Hematopoietic multipotent progenitor cell treated with erythropoietin and hydrocortisone succinate and interleukin-3 and kit ligand, for 6 days (in vitro differentiated cells): ENCODE data around the gene GNB2.

Experiments used
- DNase-seq: peaks from one replicate; pipeline ENCODE4 v3.0.0-alpha.2; 2015

The GNB2 gene

GRCh38 chr7:100681491-100682227 is 8.1 kb downstream of the GNB2 start:
- peak; percentile 10 for DNase-seq

- peak; percentile 19 for DNase-seq
These were observed 8.7 kb downstream of the GNB2 start for GRCh38 chr7:100682228-100682741.

DNA sequence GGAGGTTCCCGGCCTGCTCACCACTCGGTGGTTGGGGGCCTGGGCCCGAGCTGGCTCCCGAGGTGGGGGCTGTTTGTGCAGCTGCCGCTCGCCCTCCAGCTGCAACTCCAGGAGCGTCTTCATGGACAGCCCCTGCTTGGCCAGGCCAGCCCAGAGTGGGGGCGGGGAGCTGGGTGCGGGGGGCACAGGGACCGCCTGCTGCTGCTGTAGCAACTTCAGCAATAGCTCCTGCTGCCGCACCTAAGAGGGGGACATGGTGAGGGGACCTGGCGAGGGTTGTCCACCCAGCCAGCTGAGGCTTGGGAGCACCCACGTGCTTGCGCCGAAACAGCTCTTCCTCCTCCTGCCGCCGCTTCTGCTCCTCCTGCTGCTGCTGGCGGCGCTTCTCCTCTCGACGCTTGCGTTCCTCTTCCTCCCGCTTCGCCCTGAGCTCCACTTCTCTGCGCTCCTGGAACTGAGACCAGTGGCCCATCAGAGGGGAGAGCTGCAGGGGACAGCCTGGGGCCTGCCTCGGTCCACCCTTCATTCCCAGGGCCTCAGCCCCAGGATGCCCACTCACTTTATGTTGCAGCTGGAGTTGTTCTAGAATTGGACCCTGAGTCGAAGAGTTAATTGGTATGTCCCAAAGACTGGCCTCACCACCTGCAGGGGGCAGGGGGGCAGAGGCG is 9.6 kb downstream of the GNB2 start:
- DNase-seq, result no peak

DNA sequence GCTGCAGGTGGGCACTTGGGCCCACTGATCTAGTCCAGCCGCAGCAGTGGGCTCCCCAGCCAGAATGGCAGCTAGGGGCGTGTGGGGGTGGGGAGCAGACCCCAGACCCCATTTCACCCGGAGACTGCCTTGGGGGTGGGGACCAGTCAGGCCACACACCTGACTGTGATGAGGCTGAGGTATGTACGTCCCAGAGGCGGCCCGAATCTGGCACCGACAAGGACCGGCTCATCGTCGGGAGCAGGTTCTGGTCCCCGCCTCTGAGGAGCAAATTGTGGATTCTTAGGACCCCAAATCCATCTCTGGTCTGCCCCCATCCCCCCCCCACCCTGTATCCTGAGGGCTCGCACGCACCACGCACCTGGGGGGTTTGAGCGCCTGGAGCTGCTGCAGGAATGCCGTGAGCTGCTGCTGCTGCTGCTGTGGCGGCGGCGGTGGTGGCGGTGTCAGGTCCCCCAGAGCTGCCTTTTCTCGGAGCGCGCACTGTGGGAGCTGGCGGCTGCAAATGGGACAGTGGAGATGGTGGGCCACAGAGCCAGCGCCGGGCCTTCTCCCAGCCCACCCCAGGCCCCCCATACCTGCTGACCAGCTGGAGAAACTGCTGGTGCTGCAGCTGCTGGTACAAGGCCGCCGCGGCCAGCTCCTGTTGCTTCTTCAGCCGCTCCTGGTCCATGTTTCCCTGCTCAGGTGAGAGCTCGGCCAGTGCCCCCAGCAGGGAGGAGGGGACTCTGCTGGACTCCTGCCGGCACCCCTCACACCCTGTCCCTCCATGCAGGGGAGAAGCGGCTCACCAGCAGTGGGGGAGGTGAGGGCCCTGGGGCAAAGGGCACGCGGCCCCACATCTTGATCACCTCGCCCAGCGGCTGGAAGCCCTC is 10.4 kb downstream of the GNB2 start:
- DNase-seq, result no peak

DNA sequence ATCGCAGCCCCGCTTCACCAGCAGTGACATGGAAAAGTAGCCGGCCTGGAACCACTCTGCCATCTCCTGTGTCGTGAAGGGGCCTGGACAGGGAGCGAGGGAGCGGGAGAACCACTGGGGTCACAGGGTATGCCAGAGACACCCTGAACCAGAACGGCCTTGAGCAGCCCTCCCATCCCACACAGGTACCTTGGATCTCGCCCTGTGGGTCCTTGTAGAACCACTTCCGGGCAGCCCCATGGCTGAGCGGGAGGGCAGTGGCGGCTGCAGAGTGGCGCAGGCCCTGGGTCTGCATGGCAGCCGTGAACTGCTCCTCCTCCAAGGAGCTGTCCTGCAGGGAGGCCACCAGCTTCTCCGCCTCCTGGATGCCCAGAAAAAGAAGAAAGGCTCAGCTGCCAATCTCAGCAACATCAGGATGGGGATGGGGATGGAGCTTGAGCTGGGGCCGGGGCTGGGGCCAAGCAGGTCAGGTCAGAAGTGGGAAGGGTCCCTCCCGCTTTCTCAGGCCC is 11.0 kb downstream of the GNB2 start:
- no peak for DNase-seq

DNA sequence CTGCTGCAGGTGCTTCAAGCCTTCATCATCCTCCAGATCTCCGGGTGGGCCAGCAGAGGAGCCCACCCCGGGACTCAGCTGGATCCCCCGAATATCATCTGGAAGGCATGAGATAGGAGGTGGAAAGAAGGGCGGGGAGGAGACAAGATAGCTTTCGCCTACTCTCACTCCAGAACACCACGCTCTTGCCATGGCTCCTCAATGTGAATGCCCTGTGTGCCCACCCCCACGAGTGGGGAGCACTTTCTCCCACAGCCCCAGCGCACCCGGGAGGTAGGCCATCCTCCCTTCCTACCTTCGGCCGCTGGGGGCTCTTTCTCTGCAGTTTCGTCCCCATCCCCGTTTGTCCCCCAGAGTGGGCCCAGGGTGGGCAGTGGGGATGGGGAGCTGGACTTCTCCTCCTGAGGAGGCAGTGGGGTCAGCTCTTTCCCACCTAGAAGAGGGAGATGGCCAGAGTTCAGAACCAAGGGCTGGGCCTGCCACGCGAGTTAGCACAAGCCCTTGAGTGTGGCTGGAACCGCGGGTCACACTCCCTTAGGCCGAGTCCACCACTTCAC is 11.6 kb downstream of the GNB2 start:
- DNase-seq, result no peak

GRCh38 chr7:100685631-100686145 is 12.1 kb downstream of the GNB2 start:
- DNase-seq, result no peak

DNA sequence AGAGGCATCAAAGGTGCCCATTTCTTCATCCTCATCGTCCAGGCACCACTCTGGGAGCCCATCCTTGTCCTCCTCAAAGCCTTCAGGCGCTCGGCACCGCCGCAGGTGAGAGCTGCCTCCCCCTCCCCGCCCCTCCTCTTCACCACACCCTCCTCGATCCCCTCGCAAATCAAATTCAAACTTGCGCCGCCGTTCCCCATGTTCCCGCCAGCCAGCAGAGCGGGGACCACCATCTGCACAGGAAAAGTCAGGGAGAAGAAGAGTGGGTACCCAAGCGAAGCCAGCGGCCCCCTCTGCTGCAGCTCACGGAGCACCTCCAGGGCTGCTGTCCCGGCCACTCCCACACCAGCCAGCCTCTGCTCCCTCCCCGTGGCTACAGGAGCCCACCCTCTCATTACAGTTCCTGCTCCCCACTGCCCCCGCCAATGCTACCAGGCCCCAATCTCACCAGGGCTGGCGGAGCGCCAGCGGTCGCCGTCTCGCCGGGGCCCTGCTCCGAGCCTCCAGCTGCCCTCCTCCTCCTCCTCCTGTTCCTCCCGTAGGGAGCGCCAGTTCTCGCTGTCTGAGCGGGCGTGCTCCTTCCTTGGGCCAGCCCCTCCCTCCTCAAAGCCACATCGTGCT is 12.8 kb downstream of the GNB2 start:
- DNase-seq, result no peak

DNA sequence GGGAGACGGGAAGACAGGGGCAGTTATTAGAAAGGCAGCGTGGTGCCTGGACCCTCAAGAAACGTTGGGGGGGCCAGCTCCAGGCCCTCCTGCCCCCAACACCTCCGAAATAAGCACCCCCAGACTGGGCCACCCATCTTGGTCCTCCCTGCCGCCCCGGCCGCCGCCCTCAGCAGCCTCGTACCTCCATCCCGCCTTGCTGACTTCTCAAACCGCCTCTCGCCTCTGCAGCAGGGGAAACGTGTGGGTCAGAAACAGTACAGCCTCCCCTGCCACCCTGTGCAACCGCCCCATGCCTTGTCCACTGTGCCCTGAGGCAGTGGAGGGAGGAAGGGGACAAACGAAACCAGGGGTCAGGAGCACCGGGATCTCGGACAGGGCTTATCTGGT is 13.3 kb downstream of the GNB2 start:
- no peak for DNase-seq

DNA sequence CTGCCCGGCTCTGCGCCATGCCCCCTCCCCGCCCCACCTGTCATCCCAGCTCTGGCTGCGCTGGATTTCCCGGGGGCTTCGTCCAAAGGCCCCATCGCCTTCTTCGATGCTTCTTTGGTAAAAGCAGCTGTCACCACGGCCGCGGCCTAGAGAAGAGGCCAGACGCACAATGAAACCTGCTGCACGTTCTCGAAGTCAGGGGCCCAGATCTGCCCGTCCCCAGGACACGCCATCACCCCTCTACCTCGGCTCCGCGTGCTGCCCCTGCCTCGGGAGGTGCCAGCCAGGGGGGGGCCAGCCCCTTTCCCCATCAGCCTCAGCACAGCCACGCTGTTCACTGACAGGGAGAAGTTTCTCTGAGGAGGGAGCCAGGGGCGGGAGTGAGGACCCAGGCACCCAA is 13.7 kb downstream of the GNB2 start:
- DNase-seq, result no peak

DNA sequence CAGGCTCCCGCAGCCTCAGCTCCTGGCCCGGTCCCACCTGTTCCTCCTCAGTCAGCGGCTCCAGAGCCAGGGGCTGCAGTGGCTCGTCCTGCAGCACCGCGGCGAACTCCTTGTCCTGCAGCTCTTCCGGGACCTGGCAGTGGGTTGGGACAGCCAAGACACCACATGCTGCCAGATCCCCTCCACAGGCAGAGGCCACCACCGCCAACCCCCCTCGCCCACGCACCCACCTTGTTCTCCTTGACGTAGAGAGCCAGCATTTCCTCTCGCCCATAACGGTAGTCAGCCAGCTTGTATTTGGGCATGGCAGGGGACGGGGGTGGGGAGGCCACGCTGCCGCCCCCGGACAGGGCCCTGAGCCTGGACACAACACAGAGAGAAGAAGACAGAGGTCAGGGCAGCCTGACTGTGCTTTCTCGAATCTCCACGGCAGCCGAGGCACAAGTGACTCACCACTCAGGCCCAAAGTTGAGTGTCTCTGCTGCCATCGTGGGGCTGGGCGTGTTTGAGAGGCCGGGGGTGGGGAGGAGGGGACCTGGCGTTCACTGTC is 14.3 kb downstream of the GNB2 start:
- DNase-seq, result no peak

- DNase-seq, result no peak
These were observed 14.9 kb downstream of the GNB2 start for GRCh38 chr7:100688326-100688860.

DNA sequence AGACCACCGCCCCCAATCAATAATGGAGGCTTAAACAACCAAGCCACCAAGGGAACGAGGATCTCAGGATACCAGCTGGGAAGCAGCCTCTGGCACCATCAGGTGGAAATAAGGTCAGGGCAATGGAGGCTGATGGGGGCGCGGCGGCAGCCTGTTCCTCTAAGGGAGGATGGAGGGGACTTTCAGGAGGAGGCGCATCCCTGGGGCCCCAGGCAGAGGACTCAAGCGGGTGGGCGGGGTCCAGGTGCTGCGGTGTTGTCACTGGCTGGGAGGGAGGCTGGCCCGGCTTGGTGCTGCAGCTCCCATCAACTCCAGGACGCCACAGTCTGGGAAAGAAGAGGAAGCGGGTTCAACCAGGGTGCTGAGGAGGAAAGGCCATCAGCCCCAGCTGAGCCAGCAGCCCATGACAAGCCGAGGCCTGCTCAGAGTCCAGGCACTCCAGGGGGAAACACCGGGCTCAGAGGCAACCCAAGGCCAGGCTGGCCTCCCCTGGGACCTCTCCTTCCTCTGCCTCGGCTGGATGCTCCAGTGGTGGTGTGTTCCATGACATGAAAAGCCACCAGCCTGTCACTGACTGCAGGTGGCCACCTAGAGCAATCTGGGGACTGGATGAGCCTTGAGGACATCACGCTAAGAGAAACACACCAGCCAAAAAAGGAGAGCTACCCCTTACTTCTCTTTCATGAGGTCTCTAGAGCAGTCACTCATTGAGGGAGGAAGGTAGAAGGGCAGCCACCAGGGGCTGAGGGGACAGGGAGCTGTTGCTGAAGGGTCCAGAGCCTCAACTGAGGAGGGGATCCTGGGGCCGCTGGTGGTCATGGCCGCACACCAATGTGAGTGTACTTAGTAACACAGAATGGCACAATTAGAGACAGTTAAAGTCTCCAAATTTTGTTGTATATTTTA is 15.9 kb downstream of the GNB2 start:
- DNase-seq, result peak; percentile 27

DNA sequence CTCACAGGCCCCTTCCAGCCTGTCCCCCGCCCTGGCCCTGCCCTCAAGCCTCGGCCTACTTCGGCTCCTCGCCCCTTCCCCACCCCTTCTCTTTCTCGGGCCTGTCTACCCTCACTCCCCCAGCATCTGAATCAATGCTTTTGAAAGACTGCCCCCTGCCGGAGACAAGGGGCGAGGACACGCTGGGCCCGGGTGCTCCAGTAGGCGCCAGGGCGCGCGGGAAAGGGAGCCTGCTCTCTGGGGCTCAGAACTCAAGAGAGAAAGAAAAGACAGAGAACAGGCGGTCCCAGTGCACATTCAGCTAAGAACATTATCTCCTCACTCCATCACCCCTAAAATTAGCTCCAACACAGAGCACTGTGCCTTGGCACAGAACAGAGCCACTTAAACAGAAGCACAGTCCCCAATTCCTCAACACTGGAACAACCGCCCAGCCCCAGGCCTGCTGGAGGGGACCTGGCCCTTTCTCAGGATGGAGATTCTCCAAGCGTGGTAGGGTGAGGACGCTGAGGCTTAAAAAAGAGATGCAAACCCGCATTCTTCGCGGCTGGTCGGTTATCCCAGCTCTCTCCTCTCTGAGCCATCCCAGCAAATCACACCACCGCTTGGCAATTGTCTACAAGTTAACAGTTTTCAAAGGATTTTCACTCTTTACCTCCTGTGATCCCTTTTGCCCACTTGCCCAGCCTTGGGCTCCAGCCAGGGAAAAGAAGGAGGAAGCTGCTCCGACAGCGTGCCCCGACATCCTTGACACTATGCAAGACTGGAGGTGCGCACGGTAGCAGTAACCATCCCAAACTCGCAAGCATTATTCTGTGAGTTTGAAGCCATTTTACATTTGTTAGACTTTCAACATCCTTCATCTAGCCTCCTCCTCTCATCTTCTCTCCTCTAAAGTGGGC is 18.4 kb downstream of the GNB2 start:
- peak; percentile 91 for DNase-seq

GRCh38 chr7:100692578-100692961 is 19.0 kb downstream of the GNB2 start:
- DNase-seq, result peak; percentile 22

- no peak for DNase-seq
These were observed 20.0 kb downstream of the GNB2 start for GRCh38 chr7:100693312-100694097.

DNA sequence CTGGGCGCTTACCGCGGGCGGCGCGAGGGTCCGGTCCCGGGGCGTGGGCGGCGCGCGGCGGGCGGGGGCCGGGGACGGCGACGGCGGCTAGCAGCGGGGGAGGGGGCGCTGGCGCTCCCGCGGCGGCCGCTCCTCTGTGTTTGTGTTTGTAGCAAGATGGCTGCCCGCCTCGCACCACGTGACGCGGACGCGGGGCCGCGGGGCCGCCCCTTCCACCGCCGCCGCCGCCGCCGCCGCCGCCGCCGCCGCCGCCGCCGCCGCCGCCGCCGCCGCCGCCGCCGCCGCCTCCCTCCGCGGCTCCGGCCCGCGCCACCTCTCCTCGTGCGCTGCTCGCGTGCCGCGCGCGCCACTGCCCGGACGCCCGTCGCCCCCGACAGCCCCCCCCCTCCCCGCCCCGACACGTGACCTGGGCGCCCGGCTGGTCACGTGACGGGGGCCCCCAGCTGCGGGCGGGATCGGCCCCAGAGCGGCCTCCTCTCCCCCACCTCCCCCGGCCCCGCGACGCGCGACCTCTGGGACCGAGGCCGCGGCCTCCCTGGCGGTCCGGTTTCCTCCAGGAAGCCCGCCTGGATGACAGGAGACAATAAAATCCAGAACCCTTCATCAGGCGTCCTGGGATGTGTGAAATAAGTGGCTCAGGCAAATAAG is 20.7 kb downstream of the GNB2 start, which contains the start of gene GIGYF1:
Gene GIGYF1, minus strand, starts transcription at position 153 of the 648 bp plus-strand sequence. CDS start 6,012 bp downstream, outside the sequence.
- peak; percentile 80 for DNase-seq

DNA sequence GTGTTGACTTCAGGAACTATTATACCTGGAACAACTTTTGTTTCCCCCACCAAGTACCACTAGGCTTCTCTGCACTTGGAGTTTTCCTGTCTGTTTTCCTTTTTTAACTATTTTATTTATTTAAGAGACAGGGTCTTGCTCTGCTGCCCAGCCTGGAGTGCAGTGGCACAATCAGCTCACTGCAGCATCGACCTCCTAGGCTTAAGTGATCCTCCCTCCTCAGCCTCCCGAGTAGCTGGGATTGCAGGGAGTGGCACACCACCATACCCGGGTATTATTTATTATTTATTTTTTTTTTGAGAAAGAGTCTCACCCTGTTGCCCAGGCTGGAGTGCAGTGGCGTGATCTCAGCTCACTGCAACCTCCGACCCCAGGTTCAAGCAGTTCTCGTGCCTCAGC is 22.6 kb downstream of the GNB2 start:
- no peak for DNase-seq
